OCI-LY3 (cell line): ENCODE results near the gene CFAP54.

Experiments used
- EZH2phosphoT487 ChIP-seq: fragments of 200-600 bp; shearing (Covaris generic); IDR thresholded peaks from 2 replicates; pipeline ENCODE4 v1.6.1; 2018; ENCODE audit warnings: antibody characterized with exemption, mixed run types, low read depth
- TF ChIP-seq, protein P1 (sequence below): fragments of 200-600, 300-600 bp; sonication (generic); IDR thresholded peaks from 2 replicates; pipeline ENCODE4 v1.5.1; 2014; ENCODE audit warnings: antibody characterized with exemption, low read length, low read depth

DNA sequence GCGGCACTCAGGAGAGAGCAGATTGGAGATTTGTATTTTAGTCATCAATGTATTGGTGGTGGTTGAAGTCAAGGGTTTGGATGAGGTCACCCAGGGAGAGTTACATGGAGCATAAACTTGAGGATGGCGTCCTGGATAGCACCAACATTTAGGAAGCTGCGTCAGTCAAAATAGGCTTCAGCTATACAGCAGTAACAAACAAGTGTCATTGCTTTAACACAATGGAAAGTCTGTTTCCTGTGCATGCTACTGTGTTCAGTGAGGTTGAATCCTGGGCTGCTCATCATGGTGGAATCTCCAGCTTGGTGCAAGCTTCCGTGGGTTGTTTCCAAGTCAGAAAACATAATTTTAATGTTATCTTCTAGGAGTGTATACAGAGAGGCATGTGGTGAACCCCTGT, 180.4 kb downstream of the CFAP54 start:
- TF ChIP-seq, protein P1, sequence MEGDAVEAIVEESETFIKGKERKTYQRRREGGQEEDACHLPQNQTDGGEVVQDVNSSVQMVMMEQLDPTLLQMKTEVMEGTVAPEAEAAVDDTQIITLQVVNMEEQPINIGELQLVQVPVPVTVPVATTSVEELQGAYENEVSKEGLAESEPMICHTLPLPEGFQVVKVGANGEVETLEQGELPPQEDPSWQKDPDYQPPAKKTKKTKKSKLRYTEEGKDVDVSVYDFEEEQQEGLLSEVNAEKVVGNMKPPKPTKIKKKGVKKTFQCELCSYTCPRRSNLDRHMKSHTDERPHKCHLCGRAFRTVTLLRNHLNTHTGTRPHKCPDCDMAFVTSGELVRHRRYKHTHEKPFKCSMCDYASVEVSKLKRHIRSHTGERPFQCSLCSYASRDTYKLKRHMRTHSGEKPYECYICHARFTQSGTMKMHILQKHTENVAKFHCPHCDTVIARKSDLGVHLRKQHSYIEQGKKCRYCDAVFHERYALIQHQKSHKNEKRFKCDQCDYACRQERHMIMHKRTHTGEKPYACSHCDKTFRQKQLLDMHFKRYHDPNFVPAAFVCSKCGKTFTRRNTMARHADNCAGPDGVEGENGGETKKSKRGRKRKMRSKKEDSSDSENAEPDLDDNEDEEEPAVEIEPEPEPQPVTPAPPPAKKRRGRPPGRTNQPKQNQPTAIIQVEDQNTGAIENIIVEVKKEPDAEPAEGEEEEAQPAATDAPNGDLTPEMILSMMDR: no peak
- no peak for TF ChIP-seq EZH2phosphoT487
